BLaER1 treated with 17β-estradiol and CSF1 and Interleukin-3, amounts not matched to agents 10 nM and 100 nM (cell line): ENCODE measurements around the gene YEATS4.

Source experiments
- H3K27ac ChIP-seq, 11 experiments: shearing (Covaris generic); formaldehyde crosslinking; 2 replicates each; pipeline ENCODE4 v1.8.1; 2022
- H3K27me3 ChIP-seq, 11 experiments: shearing (Covaris generic); formaldehyde crosslinking; 2 replicates each; pipeline ENCODE4 v1.8.1; 2022
- H3K36me3 ChIP-seq, 11 experiments: shearing (Covaris generic); formaldehyde crosslinking; 2 replicates each; pipeline ENCODE4 v1.8.1; 2022
- H3K4me1 ChIP-seq, 10 experiments: shearing (Covaris generic); formaldehyde crosslinking; 2 replicates each; pipeline ENCODE4 v1.8.1; 2022
- H3K4me2 ChIP-seq, 11 experiments: shearing (Covaris generic); formaldehyde crosslinking; 2 replicates each; pipeline ENCODE4 v1.8.1; 2022
- H3K4me3 ChIP-seq, 10 experiments: shearing (Covaris generic); formaldehyde crosslinking; 2 replicates each; pipeline ENCODE4 v1.8.1; 2022
- H3K9ac ChIP-seq, 11 experiments: shearing (Covaris generic); formaldehyde crosslinking; 2 replicates each; pipeline ENCODE4 v1.8.1; 2022
- H3K9me3 ChIP-seq, 11 experiments: shearing (Covaris generic); formaldehyde crosslinking; replicated peaks in 1 of 11; 2 replicates each; pipeline ENCODE4 v1.8.1; 2022
- H4K20me1 ChIP-seq, 11 experiments: shearing (Covaris generic); formaldehyde crosslinking; 2 replicates each; pipeline ENCODE4 v1.8.1; 2022
- Cebpa-rat ChIP-seq, 11 experiments: shearing (Covaris generic); IDR thresholded peaks; 2 replicates each; pipeline ENCODE4 v1.8.1; 2022

Gene YEATS4

DNA sequence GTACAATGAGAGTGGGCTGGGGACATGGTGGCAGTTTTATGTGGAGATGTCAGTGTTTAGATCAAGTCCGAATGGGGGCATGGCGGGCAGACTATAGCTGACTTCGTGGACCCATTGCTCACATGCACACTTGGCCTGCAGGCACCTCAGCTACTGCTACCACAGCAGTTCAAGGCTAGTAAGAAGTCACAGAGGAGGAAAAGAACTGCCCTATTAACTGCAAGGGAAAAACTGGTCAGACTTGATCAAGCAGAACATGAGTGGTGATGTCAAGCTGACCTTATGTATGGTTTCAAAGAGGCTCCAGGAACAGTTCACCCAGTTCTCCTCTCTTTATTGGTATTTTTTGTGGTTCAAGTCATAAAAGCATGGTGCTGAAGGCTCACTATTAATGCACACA lies 80.5 kb downstream of the YEATS4 start:
- Histone ChIP-seq H3K9ac (no peak overlapping the region), H3K4me2 (no peak overlapping the region), H3K27me3 (no peaks in the 10 kb centered on the region), H3K4me3 (no peak overlapping the region), H3K4me1 (no peaks in the 10 kb centered on the region), H3K36me3 (no peaks in the 10 kb centered on the region), H3K9me3 (0 out of 22 replicates have a peak, but pooled peaks cover 0 to 4% (median 0%) of the 10 kb centered on the region in 11 experiments), H3K27ac (no peak overlapping the region), H4K20me1 (no peaks in the 10 kb centered on the region)
- TF ChIP-seq Cebpa-rat (IDR thresholded peaks at IDR 0.05) = no peak
